ENCODE data around the gene CDK14. TPM values are rescaled to one million over a fixed set of nuclear protein-coding genes. Genes with fewer than 3 reads are reported as not detected.

The CDK14 gene
- total and polyA plus RNA-seq, 4 donors, result 60.9 to 126 (median 82.9) TPM

GRCh38 chr7:90648834-90649233, 52.7 kb downstream of the CDK14 start:
- no peaks in the 10 kb centered on the region for H3K36me3 ChIP-seq (ENCODE audit: control insufficient read depth, insufficient read depth, low read length)
- no peak overlapping the region for H3K27ac ChIP-seq (ENCODE audit: low read depth, low read length)
- DNase-seq (ENCODE audit: low read depth in 4 of 6, low spot score in 6 of 6), result no peak
- peaks cover 2% of the 10 kb centered on the region for H3K9me3 ChIP-seq (ENCODE audit: control insufficient read depth, insufficient read depth, low read length)
- H3K27me3 ChIP-seq (ENCODE audit: control insufficient read depth, insufficient read depth, low read length), result no peaks in the 10 kb centered on the region
- no peak overlapping the region for H3K4me3 ChIP-seq (ENCODE audit: low read depth, low read length)
- H3K4me1 ChIP-seq (ENCODE audit: control insufficient read depth, insufficient read depth, low read length), result no peaks in the 10 kb centered on the region

- no peaks in the 10 kb centered on the region for H3K4me1 ChIP-seq (ENCODE audit: control insufficient read depth, insufficient read depth, low read length)
- no peak overlapping the region for H3K4me3 ChIP-seq (ENCODE audit: low read depth, low read length)
- H3K27me3 ChIP-seq (ENCODE audit: control insufficient read depth, insufficient read depth, low read length), result no peaks in the 10 kb centered on the region
- H3K36me3 ChIP-seq (ENCODE audit: control insufficient read depth, insufficient read depth, low read length), result no peaks in the 10 kb centered on the region
- no peak for DNase-seq (ENCODE audit: low read depth in 4 of 6, low spot score in 6 of 6)
- no peaks in the 10 kb centered on the region for H3K9me3 ChIP-seq (ENCODE audit: control insufficient read depth, insufficient read depth, low read length)
- 80% methylated on average over 1 of the region's 4 CpGs for WGBS (ENCODE audit: insufficient coverage)
- H3K27ac ChIP-seq (ENCODE audit: low read depth, low read length), result no peak overlapping the region
Measured at GRCh38 chr7:90654718-90655427, 58.8 kb downstream of the CDK14 start.

- Histone ChIP-seq H3K9me3 (ENCODE audit: control insufficient read depth, insufficient read depth, low read length) (no peaks in the 10 kb centered on the region), H3K4me3 (ENCODE audit: low read depth, low read length) (no peak overlapping the region), H3K36me3 (ENCODE audit: control insufficient read depth, insufficient read depth, low read length) (no peaks in the 10 kb centered on the region), H3K27ac (ENCODE audit: low read depth, low read length) (no peak overlapping the region), H3K27me3 (ENCODE audit: control insufficient read depth, insufficient read depth, low read length) (no peaks in the 10 kb centered on the region), H3K4me1 (ENCODE audit: control insufficient read depth, insufficient read depth, low read length) (no peaks in the 10 kb centered on the region)
- DNase-seq (ENCODE audit: low read depth in 4 of 6, low spot score in 6 of 6), result peak in 1 of 6 donors; percentile 9
- 56% methylated on average over 1 of the region's 2 CpGs for WGBS (ENCODE audit: insufficient coverage)
Measured at GRCh38 chr7:90655566-90655965, 59.4 kb downstream of the CDK14 start.

- Histone ChIP-seq H3K36me3 (ENCODE audit: control insufficient read depth, insufficient read depth, low read length) (no peaks in the 10 kb centered on the region), H3K27me3 (ENCODE audit: control insufficient read depth, insufficient read depth, low read length) (no peaks in the 10 kb centered on the region), H3K4me3 (ENCODE audit: low read depth, low read length) (no peak overlapping the region), H3K9me3 (ENCODE audit: control insufficient read depth, insufficient read depth, low read length) (no peaks in the 10 kb centered on the region), H3K27ac (ENCODE audit: low read depth, low read length) (no peak overlapping the region), H3K4me1 (ENCODE audit: control insufficient read depth, insufficient read depth, low read length) (no peaks in the 10 kb centered on the region)
- DNase-seq (ENCODE audit: low read depth in 4 of 6, low spot score in 6 of 6), result no peak
- no CpG with 5 or more reads among the region's 1 CpG for WGBS (ENCODE audit: insufficient coverage)
Measured at GRCh38 chr7:90657481-90657880, 61.4 kb downstream of the CDK14 start.

- H3K4me1 ChIP-seq (ENCODE audit: control insufficient read depth, insufficient read depth, low read length), result no peaks in the 10 kb centered on the region
- H3K27me3 ChIP-seq (ENCODE audit: control insufficient read depth, insufficient read depth, low read length), result no peaks in the 10 kb centered on the region
- no CpG with 5 or more reads among the region's 2 CpGs for WGBS (ENCODE audit: insufficient coverage)
- no peak for DNase-seq (ENCODE audit: low read depth in 4 of 6, low spot score in 6 of 6)
- no peak overlapping the region for H3K27ac ChIP-seq (ENCODE audit: low read depth, low read length)
- no peaks in the 10 kb centered on the region for H3K36me3 ChIP-seq (ENCODE audit: control insufficient read depth, insufficient read depth, low read length)
- H3K4me3 ChIP-seq (ENCODE audit: low read depth, low read length), result no peak overlapping the region
- no peaks in the 10 kb centered on the region for H3K9me3 ChIP-seq (ENCODE audit: control insufficient read depth, insufficient read depth, low read length)
Measured at GRCh38 chr7:90660100-90660499, 64.0 kb downstream of the CDK14 start.

GRCh38 chr7:90660819-90661218, 64.7 kb downstream of the CDK14 start:
- no peaks in the 10 kb centered on the region for H3K36me3 ChIP-seq (ENCODE audit: control insufficient read depth, insufficient read depth, low read length)
- WGBS (ENCODE audit: insufficient coverage), result 100% methylated on average over 1 of the region's 1 CpG
- DNase-seq (ENCODE audit: low read depth in 4 of 6, low spot score in 6 of 6), result no peak
- H3K27ac ChIP-seq (ENCODE audit: low read depth, low read length), result no peak overlapping the region
- no peaks in the 10 kb centered on the region for H3K4me1 ChIP-seq (ENCODE audit: control insufficient read depth, insufficient read depth, low read length)
- H3K27me3 ChIP-seq (ENCODE audit: control insufficient read depth, insufficient read depth, low read length), result no peaks in the 10 kb centered on the region
- no peaks in the 10 kb centered on the region for H3K9me3 ChIP-seq (ENCODE audit: control insufficient read depth, insufficient read depth, low read length)
- no peak overlapping the region for H3K4me3 ChIP-seq (ENCODE audit: low read depth, low read length)

- Histone ChIP-seq H3K4me1 (ENCODE audit: control insufficient read depth, insufficient read depth, low read length) (no peaks in the 10 kb centered on the region), H3K27ac (ENCODE audit: low read depth, low read length) (peak overlapping the region; percentile 55), H3K4me3 (ENCODE audit: low read depth, low read length) (no peak overlapping the region), H3K36me3 (ENCODE audit: control insufficient read depth, insufficient read depth, low read length) (no peaks in the 10 kb centered on the region), H3K27me3 (ENCODE audit: control insufficient read depth, insufficient read depth, low read length) (no peaks in the 10 kb centered on the region), H3K9me3 (ENCODE audit: control insufficient read depth, insufficient read depth, low read length) (no peaks in the 10 kb centered on the region)
- DNase-seq (ENCODE audit: low read depth in 4 of 6, low spot score in 6 of 6), result peak in 2 of 6 donors; percentile 27 to 44
- WGBS (ENCODE audit: insufficient coverage), result 15% methylated on average over 2 of the region's 6 CpGs
Measured at GRCh38 chr7:90661290-90662151, 65.4 kb downstream of the CDK14 start.

- H3K4me1 ChIP-seq (ENCODE audit: control insufficient read depth, insufficient read depth, low read length), result no peaks in the 10 kb centered on the region
- no peak overlapping the region for H3K4me3 ChIP-seq (ENCODE audit: low read depth, low read length)
- H3K9me3 ChIP-seq (ENCODE audit: control insufficient read depth, insufficient read depth, low read length), result no peaks in the 10 kb centered on the region
- H3K27me3 ChIP-seq (ENCODE audit: control insufficient read depth, insufficient read depth, low read length), result no peaks in the 10 kb centered on the region
- no peak overlapping the region for H3K27ac ChIP-seq (ENCODE audit: low read depth, low read length)
- no peak for DNase-seq (ENCODE audit: low read depth in 4 of 6, low spot score in 6 of 6)
- no peaks in the 10 kb centered on the region for H3K36me3 ChIP-seq (ENCODE audit: control insufficient read depth, insufficient read depth, low read length)
- no CpG with 5 or more reads among the region's 3 CpGs for WGBS (ENCODE audit: insufficient coverage)
Measured at GRCh38 chr7:90663176-90663575, 67.1 kb downstream of the CDK14 start.

- H3K27ac ChIP-seq (ENCODE audit: low read depth, low read length), result no peak overlapping the region
- DNase-seq (ENCODE audit: low read depth in 4 of 6, low spot score in 6 of 6), result no peak
- whole genome bisulfite sequencing (ENCODE audit: insufficient coverage), result 100% methylated on average over 2 of the region's 4 CpGs
Measured at GRCh38 chr7:90666186-90666585, 70.1 kb downstream of the CDK14 start.

GRCh38 chr7:90668992-90669391, 72.9 kb downstream of the CDK14 start:
- Histone ChIP-seq H3K4me1 (ENCODE audit: control insufficient read depth, insufficient read depth, low read length) (no peaks in the 10 kb centered on the region), H3K27ac (ENCODE audit: low read depth, low read length) (no peak overlapping the region), H3K4me3 (ENCODE audit: low read depth, low read length) (no peak overlapping the region), H3K9me3 (ENCODE audit: control insufficient read depth, insufficient read depth, low read length) (no peaks in the 10 kb centered on the region), H3K27me3 (ENCODE audit: control insufficient read depth, insufficient read depth, low read length) (no peaks in the 10 kb centered on the region), H3K36me3 (ENCODE audit: control insufficient read depth, insufficient read depth, low read length) (no peaks in the 10 kb centered on the region)
- DNase-seq (ENCODE audit: low read depth in 4 of 6, low spot score in 6 of 6), result no peak
- WGBS (ENCODE audit: insufficient coverage), result no CpG with 5 or more reads among the region's 2 CpGs

More at GRCh38 chr7:90666186-90666585, 70.1 kb downstream of the CDK14 start:
- no peak overlapping the region for H3K4me3 ChIP-seq (ENCODE audit: low read depth, low read length)
- H3K4me1 ChIP-seq (ENCODE audit: control insufficient read depth, insufficient read depth, low read length), result no peaks in the 10 kb centered on the region
- H3K9me3 ChIP-seq (ENCODE audit: control insufficient read depth, insufficient read depth, low read length), result no peaks in the 10 kb centered on the region
- no peaks in the 10 kb centered on the region for H3K36me3 ChIP-seq (ENCODE audit: control insufficient read depth, insufficient read depth, low read length)
- H3K27me3 ChIP-seq (ENCODE audit: control insufficient read depth, insufficient read depth, low read length), result no peaks in the 10 kb centered on the region
